ENCODE measurements around the gene FSTL4. TPM values are rescaled to one million over a fixed set of nuclear protein-coding genes. Genes with fewer than 3 reads are reported as not detected.

The FSTL4 gene
- total RNA-seq, 2 donors from 2014 or later = not detected

DNA sequence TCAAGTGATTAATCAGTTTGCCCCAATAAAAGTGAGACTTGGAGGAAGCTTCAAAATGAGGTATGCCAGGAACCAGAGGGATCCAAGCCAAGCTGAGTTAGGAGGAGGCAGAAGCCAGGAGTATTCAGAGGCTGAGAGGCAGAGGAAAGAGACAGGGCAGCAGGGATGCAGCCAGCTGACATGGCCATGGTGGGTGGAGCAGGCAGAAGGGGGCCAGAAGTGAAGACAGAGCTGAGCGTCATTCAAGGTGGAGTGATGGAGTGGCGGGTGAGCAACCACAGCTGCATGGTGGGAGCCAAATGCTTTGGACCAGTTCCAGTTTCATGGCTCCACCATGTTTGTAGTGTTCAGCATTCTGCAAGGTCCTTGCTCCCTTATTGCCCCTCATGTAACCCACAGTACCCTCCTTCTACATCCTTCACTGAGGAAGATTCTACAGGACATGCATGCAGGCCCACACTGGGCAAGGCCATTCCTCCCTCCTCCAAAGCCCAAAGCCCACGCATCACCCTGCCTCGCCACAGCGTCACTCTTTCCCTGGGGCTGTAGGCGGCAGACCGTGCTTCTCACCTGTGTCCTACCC is 100.6 kb downstream of the FSTL4 start:
- no peaks in the 10 kb centered on the region for H3K36me3 Mint-ChIP-seq
- no peak overlapping the region for H3K4me3 Mint-ChIP-seq
- H3K4me1 Mint-ChIP-seq (ENCODE audit: low read depth in 2 of 2) = no peaks in the 10 kb centered on the region
- no peak overlapping the region for H3K27ac Mint-ChIP-seq
- ATAC-seq = peak in 1 of 2 donors; percentile 62
- DNase-seq (ENCODE audit: low spot score) = no peak
- peaks cover 15 to 36% of the 10 kb centered on the region in 2 donors for H3K27me3 Mint-ChIP-seq
- no peaks in the 10 kb centered on the region for H3K9me3 Mint-ChIP-seq

DNA sequence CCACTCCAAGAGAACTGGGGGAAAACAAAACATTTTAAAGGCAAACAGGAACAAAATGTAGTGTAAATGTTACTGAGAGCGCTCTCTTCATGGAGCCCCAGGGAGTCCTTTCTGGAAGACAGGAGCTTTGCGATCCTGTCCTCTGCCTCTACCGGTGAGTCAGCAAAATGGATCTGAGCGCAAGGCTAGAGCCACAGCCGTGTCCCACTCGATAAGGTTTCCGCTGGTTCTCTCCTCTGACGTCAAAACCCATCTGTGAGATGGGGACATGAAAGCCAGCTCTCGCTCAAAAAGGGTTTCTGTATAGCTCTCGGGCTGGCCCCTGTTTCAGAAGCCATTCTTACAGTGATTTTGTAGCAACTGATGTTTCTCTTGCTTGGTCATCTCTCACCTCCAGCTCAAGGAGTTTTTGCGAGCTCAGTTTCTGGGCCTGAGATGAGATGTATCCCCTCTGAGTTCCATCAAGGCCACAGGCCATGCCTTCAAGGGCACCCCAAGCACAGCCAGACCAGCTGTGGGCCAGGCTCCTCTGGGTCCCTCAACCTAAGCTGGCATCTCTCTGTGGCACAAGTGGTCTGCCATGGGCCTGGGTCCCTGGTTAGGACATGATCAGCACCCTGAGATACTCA is 101.6 kb downstream of the FSTL4 start:
- Mint-ChIP-seq H3K36me3 (no peaks in the 10 kb centered on the region), H3K27me3 (peaks cover 13 to 30% of the 10 kb centered on the region in 2 donors), H3K27ac (no peak overlapping the region), H3K9me3 (no peaks in the 10 kb centered on the region), H3K4me3 (no peak overlapping the region), H3K4me1 (ENCODE audit: low read depth in 2 of 2) (no peaks in the 10 kb centered on the region)
- no peak for DNase-seq (ENCODE audit: low spot score)
- ATAC-seq = no peak

DNA sequence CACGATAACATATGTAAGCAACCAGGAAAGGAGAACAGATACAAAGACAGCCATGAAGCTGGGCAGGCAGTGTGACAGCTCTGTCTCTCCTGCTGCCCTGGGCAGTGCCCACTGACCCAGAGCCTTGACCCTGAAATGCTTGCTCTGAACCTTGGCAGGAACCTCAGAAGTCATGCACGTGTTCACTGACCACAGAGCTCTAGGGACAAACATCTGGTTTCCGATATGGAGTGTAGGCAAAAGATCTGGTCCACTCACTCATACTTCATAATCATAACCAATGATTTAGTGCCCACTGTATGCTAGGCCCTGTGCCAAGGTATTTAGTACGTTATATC is 102.6 kb downstream of the FSTL4 start:
- no peaks in the 10 kb centered on the region for H3K4me1 Mint-ChIP-seq (ENCODE audit: low read depth in 2 of 2)
- ATAC-seq = no peak
- no peak overlapping the region for H3K4me3 Mint-ChIP-seq
- no peak for DNase-seq (ENCODE audit: low spot score)
- peaks cover 15 to 32% of the 10 kb centered on the region in 2 donors for H3K27me3 Mint-ChIP-seq
- H3K36me3 Mint-ChIP-seq = no peaks in the 10 kb centered on the region
- H3K27ac Mint-ChIP-seq = no peak overlapping the region
- no peaks in the 10 kb centered on the region for H3K9me3 Mint-ChIP-seq

DNA sequence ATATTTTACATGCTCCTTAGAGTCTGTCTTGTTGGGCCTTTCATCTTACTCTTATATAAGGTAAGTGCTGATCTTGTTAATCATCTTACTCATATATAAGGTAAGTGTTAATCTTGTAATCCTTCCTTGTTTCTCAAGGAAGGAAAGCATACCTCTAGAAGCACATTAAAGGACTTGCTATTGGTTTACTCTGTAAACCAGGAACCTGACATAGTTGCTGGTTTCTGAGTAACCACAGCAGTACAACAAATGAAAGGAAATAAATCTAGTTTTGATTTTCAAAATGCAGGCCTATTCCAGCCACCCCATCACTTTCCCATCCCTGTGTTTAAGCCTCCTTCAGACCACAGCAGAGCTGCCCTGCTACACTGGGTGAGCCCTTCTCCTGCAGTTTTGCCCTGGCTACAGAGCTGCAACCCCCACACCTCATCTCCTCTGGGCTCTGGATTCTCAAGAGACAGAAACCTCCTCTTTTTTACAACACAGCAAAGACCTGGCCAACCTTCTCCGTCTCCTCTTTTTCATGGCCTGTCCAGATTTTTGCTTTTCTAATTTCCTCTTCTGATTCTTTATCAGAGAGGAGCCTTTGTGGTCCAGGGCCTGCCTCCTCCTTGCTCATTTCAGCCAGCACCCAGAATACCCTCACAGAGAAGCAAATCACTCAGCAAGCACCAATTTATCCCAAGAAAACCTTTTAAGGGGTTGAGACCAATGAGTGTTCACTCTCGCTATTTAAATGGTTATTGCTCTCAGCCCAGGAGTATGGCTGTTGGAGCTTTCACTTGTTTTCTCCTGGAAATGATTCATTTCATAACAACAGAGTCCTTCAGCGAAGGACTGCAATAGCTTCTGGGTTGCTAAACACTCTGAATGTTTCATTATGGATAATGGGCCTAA is 103.2 kb downstream of the FSTL4 start:
- Mint-ChIP-seq H3K9me3 (no peaks in the 10 kb centered on the region), H3K27me3 (peaks cover 14 to 33% of the 10 kb centered on the region in 2 donors), H3K36me3 (no peaks in the 10 kb centered on the region), H3K27ac (no peak overlapping the region), H3K4me3 (no peak overlapping the region), H3K4me1 (ENCODE audit: low read depth in 2 of 2) (no peaks in the 10 kb centered on the region)
- DNase-seq (ENCODE audit: low spot score) (no peak), ATAC-seq (peak in 1 of 2 donors; percentile 17)

DNA sequence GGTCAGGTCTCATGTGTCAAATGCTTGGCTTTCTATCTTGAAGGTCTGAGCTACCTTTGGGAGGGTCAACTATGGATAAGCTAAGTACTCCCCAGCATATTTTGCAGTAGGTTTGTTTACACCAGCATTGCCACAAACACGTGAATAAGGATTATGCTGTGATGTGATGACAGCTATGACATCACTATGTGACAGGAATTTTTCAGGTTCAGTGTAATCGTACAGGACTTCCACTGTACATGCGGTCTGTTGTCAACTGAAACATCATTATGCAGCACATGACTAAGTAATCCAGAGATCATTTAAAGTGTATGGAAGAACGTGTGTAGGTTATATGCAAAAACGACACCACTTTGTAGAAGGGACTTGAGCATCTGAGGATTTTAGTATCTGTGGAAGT is 104.0 kb downstream of the FSTL4 start:
- no peaks in the 10 kb centered on the region for H3K4me1 Mint-ChIP-seq (ENCODE audit: low read depth in 2 of 2)
- H3K4me3 Mint-ChIP-seq = no peak overlapping the region
- H3K36me3 Mint-ChIP-seq = no peaks in the 10 kb centered on the region
- no peak overlapping the region for H3K27ac Mint-ChIP-seq
- no peak for DNase-seq (ENCODE audit: low spot score)
- H3K9me3 Mint-ChIP-seq = no peaks in the 10 kb centered on the region
- peaks cover 13 to 26% of the 10 kb centered on the region in 2 donors for H3K27me3 Mint-ChIP-seq
- ATAC-seq = no peak

DNA sequence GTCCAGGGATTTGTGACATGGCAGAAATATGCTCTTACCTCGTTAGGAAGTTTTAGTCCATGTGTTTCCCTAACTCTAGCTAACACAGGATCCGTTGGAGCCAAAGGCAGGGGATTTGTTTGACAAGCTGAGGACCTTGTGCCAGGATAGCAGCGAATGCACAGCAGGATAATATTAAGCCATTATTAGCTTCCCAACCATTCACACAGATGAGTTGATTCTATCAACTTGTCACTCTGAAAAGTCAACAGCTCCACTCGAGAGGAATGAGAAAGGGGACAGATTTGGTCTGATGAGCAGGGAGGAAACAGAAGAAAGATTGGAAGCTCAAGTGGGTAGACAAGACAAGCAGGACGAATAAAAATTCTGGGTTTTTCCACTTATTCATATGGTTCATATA is 106.2 kb downstream of the FSTL4 start:
- Mint-ChIP-seq H3K4me3 (no peak overlapping the region), H3K4me1 (ENCODE audit: low read depth in 2 of 2) (no peaks in the 10 kb centered on the region), H3K9me3 (no peaks in the 10 kb centered on the region)

DNA sequence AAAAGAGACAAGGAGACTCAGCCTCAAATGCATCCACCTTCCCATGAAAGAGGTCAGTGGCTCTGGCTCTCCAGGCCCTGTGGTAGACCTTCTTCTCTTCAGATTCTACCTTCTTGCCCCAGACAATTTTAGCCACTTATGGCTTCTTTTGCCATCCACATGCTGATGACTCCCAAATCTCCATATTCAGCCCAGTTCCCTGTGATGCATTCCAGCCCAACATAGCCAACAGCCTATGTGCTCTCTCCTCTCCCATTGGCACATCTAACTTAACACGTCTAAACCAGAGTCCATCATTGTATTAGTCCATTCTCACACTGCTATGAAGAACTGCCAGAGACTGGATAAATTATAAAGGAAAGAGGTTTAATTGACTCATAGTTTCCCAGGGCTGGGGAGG is 108.8 kb downstream of the FSTL4 start:
- H3K36me3 Mint-ChIP-seq = no peaks in the 10 kb centered on the region
- no peak overlapping the region for H3K4me3 Mint-ChIP-seq
- no peaks in the 10 kb centered on the region for H3K9me3 Mint-ChIP-seq
- H3K27me3 Mint-ChIP-seq = peaks cover 9 to 30% of the 10 kb centered on the region in 2 donors
- H3K27ac Mint-ChIP-seq = no peak overlapping the region
- ATAC-seq = no peak
- DNase-seq (ENCODE audit: low spot score) = no peak
- H3K4me1 Mint-ChIP-seq (ENCODE audit: low read depth in 2 of 2) = no peaks in the 10 kb centered on the region

More for the DNA sequence above, 106.2 kb downstream of the FSTL4 start:
- no peak for ATAC-seq
- Mint-ChIP-seq H3K27me3 (peaks cover 7 to 19% of the 10 kb centered on the region in 2 donors), H3K36me3 (no peaks in the 10 kb centered on the region), H3K27ac (no peak overlapping the region)
- no peak for DNase-seq (ENCODE audit: low spot score)

DNA sequence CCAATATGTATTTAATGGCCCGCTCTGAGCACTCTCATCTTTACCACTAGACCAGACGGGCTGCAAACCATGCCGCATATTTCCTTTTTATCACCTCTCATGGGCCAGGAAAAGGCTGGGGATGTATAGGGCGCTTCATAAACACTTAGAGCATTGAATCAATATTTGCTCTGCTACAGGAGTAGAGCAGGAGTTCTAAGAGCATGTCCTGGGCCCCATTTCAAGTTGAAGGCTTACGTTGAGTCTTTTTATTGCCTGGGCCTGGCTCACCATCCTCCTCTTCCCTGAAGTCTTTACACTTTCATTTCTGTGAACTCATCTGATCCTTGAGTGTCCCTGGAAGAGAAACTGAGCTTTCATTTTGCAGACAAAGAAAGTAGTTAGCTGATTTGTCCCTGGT is 112.4 kb downstream of the FSTL4 start:
- H3K36me3 Mint-ChIP-seq = no peaks in the 10 kb centered on the region
- ATAC-seq = no peak

DNA sequence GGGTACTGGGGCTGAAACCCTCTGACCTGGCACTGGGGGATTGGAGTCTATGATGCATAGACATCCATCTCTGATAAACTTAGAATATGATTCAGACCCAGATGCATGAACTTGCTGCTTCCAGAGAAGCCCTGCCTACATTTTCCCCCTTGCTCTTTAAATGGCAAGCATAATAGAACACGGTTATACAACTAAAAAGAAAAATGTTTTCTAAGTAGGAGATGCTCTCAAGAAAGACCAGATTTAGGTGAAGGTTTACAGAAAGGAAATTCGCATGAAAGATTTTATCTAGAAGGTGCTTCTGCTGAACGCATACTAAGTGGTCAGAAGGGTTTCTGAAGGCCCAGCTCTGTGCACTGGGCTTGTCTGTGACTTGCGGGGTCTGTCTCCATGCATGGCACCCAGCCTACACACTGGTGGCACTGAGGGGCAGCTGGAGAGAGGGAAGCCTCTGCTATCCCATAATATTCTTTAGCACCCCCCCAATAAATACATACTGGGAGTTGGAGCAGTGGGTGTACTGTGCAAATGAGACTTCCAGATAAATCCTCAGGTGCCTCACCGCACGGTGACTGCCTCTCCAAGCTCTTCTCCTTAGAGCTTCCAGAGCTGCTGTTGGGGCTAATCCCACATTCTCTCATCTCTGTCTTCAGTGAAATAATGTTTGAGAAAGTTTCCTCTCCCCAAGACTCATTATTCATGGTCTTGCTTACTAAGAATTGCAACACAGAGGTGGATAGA is 114.6 kb downstream of the FSTL4 start:
- ATAC-seq (no peak), DNase-seq (ENCODE audit: low spot score) (no peak)
- H3K4me1 Mint-ChIP-seq (ENCODE audit: low read depth in 2 of 2) = no peaks in the 10 kb centered on the region
- H3K4me3 Mint-ChIP-seq = no peak overlapping the region
- peaks cover 3 to 22% of the 10 kb centered on the region in 2 donors for H3K27me3 Mint-ChIP-seq
- no peak overlapping the region for H3K27ac Mint-ChIP-seq
- H3K36me3 Mint-ChIP-seq = no peaks in the 10 kb centered on the region
- no peaks in the 10 kb centered on the region for H3K9me3 Mint-ChIP-seq

More for the DNA sequence above, 112.4 kb downstream of the FSTL4 start:
- DNase-seq (ENCODE audit: low spot score) = no peak
- no peak overlapping the region for H3K27ac Mint-ChIP-seq
- H3K9me3 Mint-ChIP-seq = no peaks in the 10 kb centered on the region
- H3K27me3 Mint-ChIP-seq = peaks cover 6 to 30% of the 10 kb centered on the region in 2 donors
- H3K4me1 Mint-ChIP-seq (ENCODE audit: low read depth in 2 of 2) = no peaks in the 10 kb centered on the region
- H3K4me3 Mint-ChIP-seq = no peak overlapping the region

DNA sequence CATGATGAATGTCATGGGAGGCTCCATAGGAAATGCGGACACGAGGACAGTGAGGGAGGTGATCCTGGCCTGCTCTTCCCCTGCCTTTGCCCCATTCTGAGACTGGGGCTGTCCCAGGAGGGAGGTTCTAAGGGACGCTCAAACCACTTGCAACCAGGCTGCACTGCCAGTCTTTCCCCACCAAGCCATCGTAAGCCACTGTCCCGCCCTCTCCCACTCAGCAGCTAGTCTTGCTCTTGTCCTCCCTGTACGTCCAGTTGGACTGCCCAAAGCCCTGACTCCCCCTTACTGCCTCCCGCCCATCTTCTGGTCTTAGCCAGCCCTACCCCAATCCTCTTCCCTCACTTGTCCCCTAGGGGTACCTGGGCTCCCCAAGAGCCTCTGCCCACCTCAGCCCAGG is 115.7 kb downstream of the FSTL4 start:
- Mint-ChIP-seq H3K9me3 (no peaks in the 10 kb centered on the region), H3K27me3 (peaks cover 3 to 16% of the 10 kb centered on the region in 2 donors)

DNA sequence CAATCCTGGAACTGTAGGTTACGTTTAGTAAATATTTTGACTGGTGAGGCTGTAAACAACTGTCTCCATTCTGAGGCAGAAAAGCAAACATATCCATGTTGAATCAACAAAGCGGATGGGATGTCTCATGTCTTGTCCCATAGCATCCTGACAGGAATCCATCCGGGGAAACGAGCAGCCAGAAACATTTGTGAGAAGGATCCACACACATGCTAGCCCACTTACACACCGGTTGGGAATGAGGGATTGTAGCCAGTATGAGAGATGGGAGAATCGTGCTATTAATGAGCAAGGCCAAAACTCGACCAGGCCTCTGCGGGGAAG is 117.5 kb downstream of the FSTL4 start:
- H3K27me3 Mint-ChIP-seq = peaks cover 0 to 6% of the 10 kb centered on the region in 2 donors
- no peaks in the 10 kb centered on the region for H3K4me1 Mint-ChIP-seq (ENCODE audit: low read depth in 2 of 2)
- H3K36me3 Mint-ChIP-seq = no peaks in the 10 kb centered on the region
- ATAC-seq = no peak
- DNase-seq (ENCODE audit: low spot score) = no peak
- no peaks in the 10 kb centered on the region for H3K9me3 Mint-ChIP-seq
- H3K4me3 Mint-ChIP-seq = no peak overlapping the region
- H3K27ac Mint-ChIP-seq = no peak overlapping the region

More for the DNA sequence above, 115.7 kb downstream of the FSTL4 start:
- no peak overlapping the region for H3K4me3 Mint-ChIP-seq
- no peaks in the 10 kb centered on the region for H3K4me1 Mint-ChIP-seq (ENCODE audit: low read depth in 2 of 2)
- DNase-seq (ENCODE audit: low spot score) (no peak), ATAC-seq (peak; percentile 9 to 37)
- H3K36me3 Mint-ChIP-seq = no peaks in the 10 kb centered on the region
- H3K27ac Mint-ChIP-seq = no peak overlapping the region

DNA sequence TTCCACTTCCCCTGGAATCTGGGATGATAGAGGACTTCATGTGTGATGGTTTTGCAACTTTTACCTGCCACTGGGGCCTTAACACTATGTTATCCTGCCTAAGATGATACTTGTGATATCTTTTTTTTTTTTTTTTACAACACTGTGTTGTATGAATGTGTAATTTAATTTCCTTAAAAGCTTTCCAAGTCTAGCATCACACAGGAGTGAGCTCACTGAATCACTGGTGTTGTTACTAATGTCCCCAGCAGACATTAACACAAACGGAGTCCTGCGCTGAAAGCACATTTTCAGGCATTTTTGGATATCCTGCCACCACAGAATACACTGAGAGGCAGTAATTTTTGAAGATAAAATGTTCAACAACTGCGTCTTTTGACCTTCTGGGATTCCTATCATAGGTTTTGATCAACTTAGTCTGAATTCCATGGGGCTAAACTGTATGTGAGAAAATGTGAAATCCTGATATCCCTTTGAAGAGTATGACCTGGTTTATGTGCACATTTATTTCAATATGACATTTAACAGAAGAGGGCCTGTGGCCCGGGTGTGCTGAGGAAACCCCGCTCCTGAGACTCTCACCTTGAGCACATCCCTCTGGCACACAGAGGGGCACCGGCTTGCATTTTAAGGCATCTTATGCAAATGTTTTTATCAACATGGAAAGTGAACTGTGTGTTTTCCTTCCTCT is 118.0 kb downstream of the FSTL4 start:
- DNase-seq (ENCODE audit: low spot score) = no peak
- Mint-ChIP-seq H3K27ac (no peak overlapping the region), H3K36me3 (no peaks in the 10 kb centered on the region), H3K4me1 (ENCODE audit: low read depth in 2 of 2) (no peaks in the 10 kb centered on the region), H3K9me3 (no peaks in the 10 kb centered on the region), H3K27me3 (peaks cover 0 to 6% of the 10 kb centered on the region in 2 donors), H3K4me3 (no peak overlapping the region)
- ATAC-seq = no peak

DNA sequence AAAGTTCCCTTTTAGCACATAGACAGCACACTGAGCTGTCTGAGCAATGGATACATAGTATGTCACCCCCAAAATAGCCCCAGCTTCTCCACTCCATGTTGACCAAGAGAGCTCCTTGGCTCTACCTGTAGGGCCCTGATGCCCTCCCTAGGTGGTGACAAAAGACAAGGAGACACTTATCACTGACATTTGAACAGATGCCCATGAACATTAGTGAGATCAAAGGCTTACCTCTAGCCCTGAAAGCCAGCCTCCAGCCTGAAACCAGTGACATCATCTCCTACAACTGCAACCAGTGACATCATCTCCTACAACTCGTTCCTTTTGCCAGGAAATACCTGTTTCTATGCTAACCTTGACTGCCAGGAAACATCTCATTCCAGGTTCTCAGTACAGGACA is 122.7 kb downstream of the FSTL4 start:
- Mint-ChIP-seq H3K4me3 (no peak overlapping the region), H3K4me1 (ENCODE audit: low read depth in 2 of 2) (no peaks in the 10 kb centered on the region), H3K9me3 (no peaks in the 10 kb centered on the region), H3K27me3 (peaks cover 0 to 2% of the 10 kb centered on the region in 2 donors), H3K36me3 (no peaks in the 10 kb centered on the region), H3K27ac (no peak overlapping the region)
- ATAC-seq = peak in 1 of 2 donors; percentile 40
- no peak for DNase-seq (ENCODE audit: low spot score)
